H7 (cell line): ENCODE results near the gene ASPA. TPM values are rescaled to one million over a fixed set of nuclear protein-coding genes. Genes with fewer than 3 reads are reported as not detected.
"Not testable (repeated sequence)": the region's sequence is repeated elsewhere in the genome, so short reads cannot be mapped to it uniquely, and the experiment has no call there.

ENCODE experiments used
- DNase-seq: peaks from one replicate; pipeline ENCODE4 v3.0.0; 2012
- H3K27me3 ChIP-seq: 2 replicates; pipeline ENCODE4 v1.6.0; 2011; ENCODE audit warnings: mild to moderate bottlenecking, low read length; ENCODE audit not compliant: control insufficient read depth, insufficient read depth
- H3K36me3 ChIP-seq: replicated peaks from 2 replicates; pipeline ENCODE4 v1.5.1; 2011; ENCODE audit warnings: low read length; ENCODE audit not compliant: control insufficient read depth, insufficient read depth
- H3K4me3 ChIP-seq: 2 replicates; pipeline ENCODE4 v1.5.1; 2011; ENCODE audit warnings: low read depth, mild to moderate bottlenecking, control low read depth, low read length, moderate library complexity; ENCODE audit not compliant: insufficient read depth
- total RNA-seq: library from RNA; depleted of rRNA; stranded (reverse); fragments of >200 nt; shearing (Covaris generic); gene quantifications from 2 replicates; pipeline ENCODE4 v1.2.3, GENCODE V29; 2014; rRNA removed

ASPA gene
- not detected in 2 replicates for total RNA-seq

GRCh38 chr17:3475812-3476610, at the start of gene ASPA:
Gene ASPA, plus strand, starts transcription at chr17:3475997. Its CDS starts 163 bp downstream, at chr17:3476160.
- Histone ChIP-seq H3K27me3 (no peaks in the 10 kb centered on the region), H3K4me3 (no peak within 1 kb of the TSS), H3K36me3 (no peaks in the 10 kb centered on the region)
- DNase-seq, result no peak

GRCh38 chr17:3433215-3433614, 42.6 kb upstream of the ASPA start:
- not testable (repeated sequence) for DNase-seq, H3K4me3 ChIP-seq, H3K27me3 ChIP-seq, H3K36me3 ChIP-seq

GRCh38 chr17:3433741-3434140, 42.1 kb upstream of the ASPA start, which contains the start of gene OR1E2:
Gene OR1E2, minus strand, starts transcription at chr17:3433841. Its CDS starts 0 bp downstream, at chr17:3433841.
- Histone ChIP-seq H3K4me3 (no peak within 1 kb of the TSS), H3K36me3 (no peaks in the 10 kb centered on the region), H3K27me3 (no peaks in the 10 kb centered on the region)
- no peak for DNase-seq

DNA sequence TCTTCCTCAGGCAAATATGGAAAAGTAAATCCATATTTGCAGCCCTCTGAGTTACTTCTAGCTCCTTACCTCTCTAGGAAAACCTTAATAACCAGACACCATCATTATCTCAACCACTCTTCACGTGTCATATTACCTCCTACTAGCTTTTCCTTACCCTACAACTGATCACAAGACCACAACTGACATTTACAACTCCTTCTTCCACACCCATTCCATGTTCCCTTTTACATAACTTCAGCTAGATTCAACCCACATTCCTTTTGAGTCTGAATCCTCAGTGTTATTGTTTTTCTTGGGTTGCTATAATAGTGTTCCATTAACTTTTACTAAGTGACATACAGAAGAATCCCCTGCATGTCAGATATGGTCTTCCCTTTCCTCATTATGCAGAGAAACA, 37.4 kb upstream of the ASPA start:
- H3K36me3 ChIP-seq, result no peaks in the 10 kb centered on the region
- H3K27me3 ChIP-seq, result no peaks in the 10 kb centered on the region
- DNase-seq, result no peak
- H3K4me3 ChIP-seq, result no peak overlapping the region

DNA sequence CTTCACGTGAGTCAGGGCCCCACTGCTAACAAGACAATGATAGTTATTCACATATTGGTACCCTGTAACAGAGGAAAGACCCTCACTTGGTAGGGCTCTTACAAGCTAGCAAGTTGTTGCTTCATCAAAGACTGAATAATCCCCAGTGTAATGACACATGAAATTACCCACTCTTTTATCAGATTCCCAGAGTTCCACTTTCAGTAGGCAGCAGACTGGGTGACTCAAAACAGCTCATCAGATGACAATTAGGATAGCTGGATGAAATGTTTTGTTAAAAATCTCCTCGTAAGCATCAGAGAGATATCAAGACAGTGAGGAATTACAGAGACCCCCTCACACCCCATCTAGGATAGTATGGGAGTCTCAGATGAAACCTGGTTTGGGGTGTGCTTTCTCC, 35.3 kb upstream of the ASPA start:
- H3K4me3 ChIP-seq, result no peak overlapping the region
- H3K36me3 ChIP-seq, result no peaks in the 10 kb centered on the region
- H3K27me3 ChIP-seq, result no peaks in the 10 kb centered on the region
- DNase-seq, result no peak

GRCh38 chr17:3447625-3448024, 28.2 kb upstream of the ASPA start:
- H3K4me3 ChIP-seq, result no peak overlapping the region
- no peaks in the 10 kb centered on the region for H3K27me3 ChIP-seq
- H3K36me3 ChIP-seq, result no peaks in the 10 kb centered on the region
- DNase-seq, result peak; percentile 51

GRCh38 chr17:3448059-3448665, 27.6 kb upstream of the ASPA start:
- H3K27me3 ChIP-seq, result no peaks in the 10 kb centered on the region
- no peaks in the 10 kb centered on the region for H3K36me3 ChIP-seq
- no peak overlapping the region for H3K4me3 ChIP-seq
- no peak for DNase-seq

DNA sequence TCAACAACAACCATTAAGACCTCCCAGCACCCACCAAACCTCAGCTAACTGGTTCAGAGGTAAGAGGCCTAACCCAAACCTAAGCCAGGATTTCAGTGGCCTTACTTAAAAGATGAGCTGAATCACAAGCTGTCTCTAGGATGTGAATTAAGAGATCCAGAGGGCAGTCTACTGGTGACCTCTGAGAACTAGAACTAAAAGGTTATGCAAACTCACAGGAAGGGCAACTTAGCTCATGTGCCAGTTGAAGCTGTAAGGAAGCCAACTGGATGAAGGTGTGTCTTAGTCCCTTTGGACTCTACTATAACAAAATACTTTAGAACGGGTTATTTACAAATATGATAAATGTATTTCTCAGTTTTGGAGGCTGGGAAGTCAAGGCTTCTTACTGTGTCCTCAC, 9.4 kb upstream of the ASPA start:
- H3K36me3 ChIP-seq, H3K4me3 ChIP-seq, DNase-seq, H3K27me3 ChIP-seq: not testable (repeated sequence)

DNA sequence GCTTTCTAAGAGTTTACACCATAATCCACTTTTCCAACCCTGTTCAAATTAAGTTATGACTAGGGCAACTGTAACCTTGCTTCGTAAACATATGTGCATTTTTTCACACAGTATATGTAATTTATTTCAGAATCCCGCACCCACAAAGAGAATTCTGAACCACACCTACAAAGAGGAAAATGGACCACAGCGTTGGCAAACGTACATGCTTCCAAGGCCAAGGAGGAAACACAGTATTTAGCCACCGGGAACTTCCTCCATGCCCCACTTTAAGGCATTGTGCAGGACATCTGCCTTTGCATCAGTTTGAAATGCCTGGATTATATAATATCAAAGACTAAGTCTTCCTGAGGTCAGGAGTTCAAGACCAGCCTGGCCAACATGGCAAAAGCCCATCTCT, 6.3 kb upstream of the ASPA start:
- DNase-seq, result no peak
- no peak overlapping the region for H3K4me3 ChIP-seq
- H3K27me3 ChIP-seq, result no peaks in the 10 kb centered on the region
- no peaks in the 10 kb centered on the region for H3K36me3 ChIP-seq

DNA sequence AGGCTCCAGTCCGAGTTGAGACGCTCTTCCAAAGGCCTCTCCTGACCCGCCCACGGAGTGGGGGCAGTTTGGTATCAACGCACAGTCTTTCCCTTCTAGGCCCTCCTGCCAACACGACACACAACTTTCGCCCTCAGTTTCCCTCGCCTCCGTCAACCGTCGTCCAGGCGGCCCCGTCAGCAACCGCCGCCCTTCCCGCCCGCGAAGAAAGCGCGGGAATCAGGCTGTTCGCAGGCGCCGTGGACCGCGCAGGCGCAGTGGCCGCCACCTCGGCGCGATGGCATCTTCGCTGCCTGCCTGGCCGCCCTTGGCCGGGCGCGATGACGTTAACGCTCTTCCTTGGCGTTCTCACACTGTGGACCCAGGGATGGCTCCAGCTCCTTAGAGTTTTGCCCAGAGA, 4.2 kb upstream of the ASPA start, which contains the start of gene SPATA22:
SPATA22 (minus strand) TSS at position 221 of the 400 bp plus-strand sequence. CDS start 2,494 bp downstream, outside the sequence.
- DNase-seq, result no peak
- Histone ChIP-seq H3K36me3 (no peaks in the 10 kb centered on the region), H3K27me3 (no peaks in the 10 kb centered on the region), H3K4me3 (no peak within 1 kb of the TSS)

GRCh38 chr17:3472137-3472536, 3.7 kb upstream of the ASPA start:
- peak; percentile 29 for DNase-seq
- Histone ChIP-seq H3K4me3 (no peak overlapping the region), H3K27me3 (no peaks in the 10 kb centered on the region), H3K36me3 (no peaks in the 10 kb centered on the region)

DNA sequence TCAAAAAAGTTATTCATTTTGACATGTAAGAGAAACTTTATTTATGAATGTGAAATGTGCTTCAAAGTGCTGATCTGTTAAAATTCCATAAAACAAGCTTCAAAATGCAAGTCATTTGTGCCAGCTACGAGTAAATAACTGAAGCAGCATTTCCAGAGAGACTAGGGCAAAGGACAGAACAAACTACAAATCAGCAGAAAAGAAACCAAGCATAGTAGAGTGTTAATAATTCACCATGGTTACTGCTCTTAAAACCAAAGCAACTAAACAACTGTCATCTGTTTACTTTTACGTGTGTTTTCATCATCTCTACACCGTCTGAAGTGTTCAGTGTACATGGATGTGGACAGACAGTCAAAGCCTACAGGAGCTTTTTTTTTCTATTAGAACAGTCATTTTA, 1.6 kb upstream of the ASPA start:
- Histone ChIP-seq H3K27me3 (no peaks in the 10 kb centered on the region), H3K36me3 (no peaks in the 10 kb centered on the region), H3K4me3 (no peak overlapping the region)
- no peak for DNase-seq

DNA sequence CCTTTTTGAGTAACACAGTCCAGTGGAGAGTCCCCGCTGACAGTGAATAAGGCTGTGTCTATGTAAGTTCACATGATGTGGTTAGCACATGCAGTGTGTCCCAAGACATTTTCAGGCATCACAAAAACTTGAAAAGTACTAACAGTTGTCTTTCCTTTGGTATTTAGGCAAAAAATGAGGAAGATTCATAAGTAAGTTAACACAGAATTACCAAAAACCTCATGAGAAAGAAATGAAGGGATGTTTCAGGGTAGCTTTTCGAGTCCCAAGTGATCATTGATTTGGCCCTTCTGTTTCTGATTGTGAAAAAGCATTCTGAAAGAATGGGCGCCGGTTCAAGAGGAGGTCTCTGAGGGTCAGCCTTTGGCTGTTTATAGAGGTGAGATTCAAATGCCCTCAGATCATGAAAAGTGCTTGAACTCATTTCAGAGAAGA, 529 bp upstream of the ASPA start:
- DNase-seq, result no peak
- Histone ChIP-seq H3K27me3 (no peaks in the 10 kb centered on the region), H3K36me3 (no peaks in the 10 kb centered on the region), H3K4me3 (no peak overlapping the region)

GRCh38 chr17:3479988-3480387, 4.2 kb downstream of the ASPA start:
- no peaks in the 10 kb centered on the region for H3K27me3 ChIP-seq
- no peaks in the 10 kb centered on the region for H3K36me3 ChIP-seq
- no peak for DNase-seq
- no peak overlapping the region for H3K4me3 ChIP-seq

- DNase-seq, result peak; percentile 47
Measured at GRCh38 chr17:3482852-3483251, 7.1 kb downstream of the ASPA start.

More at GRCh38 chr17:3482852-3483251, 7.1 kb downstream of the ASPA start:
- H3K4me3 ChIP-seq, result no peak overlapping the region
- H3K27me3 ChIP-seq, result no peaks in the 10 kb centered on the region
- H3K36me3 ChIP-seq, result no peaks in the 10 kb centered on the region
